H1 (cell line): ENCODE measurements around the gene DMBX1. TPM values are rescaled to one million over a fixed set of nuclear protein-coding genes. Genes with fewer than 3 reads are reported as not detected.
A peak's percentile ranks its signal among the peaks of the same experiment; 100 is the strongest.

ENCODE experiments used
- CTCF ChIA-PET: fragments of 300-600 bp; sonication (Branson Sonifier 250); formaldehyde crosslinking; loops from one replicate; lab custom pipeline; 2021; ENCODE audit not compliant: partially characterized antibody; lab: Charles Lee
- POLR2A ChIA-PET: fragments of 300-600 bp; sonication (Branson Sonifier 250); formaldehyde crosslinking; loops from one replicate; lab custom pipeline; 2021; ENCODE audit warnings: inconsistent platforms; ENCODE audit not compliant: partially characterized antibody; lab: Charles Lee
- DNase-seq, 2 experiments: peaks; one replicate each; pipeline versions ENCODE4 v3.0.0 to v3.0.0-alpha.2; 2010 to 2022; ENCODE audit warnings: low spot score in 2 of 2, low read depth in 1 of 2, mixed read lengths in 1 of 2
- FAIRE-seq: peaks from 2 replicates; lab custom pipeline; 2011; peaks lifted over from hg19 to GRCh38; lab: Jason Lieb, UNC
- H2AFZ ChIP-seq: 2 replicates; pipeline ENCODE4 v1.8.1; 2012; ENCODE audit warnings: low read length, inconsistent platforms
- H2AK5ac ChIP-seq: 2 replicates; pipeline ENCODE4 v1.6.1; 2013; ENCODE audit warnings: low read depth, low read length
- H2BK120ac ChIP-seq: replicated peaks from 2 replicates; pipeline ENCODE3; 2013; ENCODE audit warnings: low read depth, low read length, inconsistent platforms
- H2BK12ac ChIP-seq: 2 replicates; pipeline ENCODE4 v1.6.1; 2013; ENCODE audit warnings: low read depth, low read length
- H2BK15ac ChIP-seq: 2 replicates; pipeline ENCODE4 v1.6.1; 2013; ENCODE audit warnings: low read length
- H2BK20ac ChIP-seq: 2 replicates; pipeline ENCODE4 v1.6.1; 2013; ENCODE audit warnings: low read length
- H2BK5ac ChIP-seq: 2 replicates; pipeline ENCODE4 v1.6.1; 2013; ENCODE audit warnings: low read depth, low read length
- H3K14ac ChIP-seq: 2 replicates; pipeline ENCODE4 v1.6.1; 2013; ENCODE audit warnings: inconsistent platforms; ENCODE audit not compliant: insufficient read length
- H3K18ac ChIP-seq: 2 replicates; pipeline ENCODE4 v1.6.1; 2013; ENCODE audit warnings: low read length; ENCODE audit errors: extremely low read depth
- H3K23ac ChIP-seq: 2 replicates; pipeline ENCODE4 v1.6.1; 2013; ENCODE audit warnings: inconsistent platforms; ENCODE audit not compliant: insufficient read length
- H3K23me2 ChIP-seq: 2 replicates; pipeline ENCODE4 v1.6.1; 2013; ENCODE audit warnings: low read depth, low read length
- H3K27ac ChIP-seq: 2 replicates; pipeline ENCODE4 v1.6.1; 2011; ENCODE audit warnings: low read depth, low read length, inconsistent platforms
- H3K27me3 ChIP-seq, 4 experiments: replicated peaks in 1 of 4; 1 replicate in 1 of 4; 2 replicates in 3 of 4; pipeline versions ENCODE4 v1.6.1 to v1.8.1; 2011 to 2013; ENCODE audit warnings: low read length in 3 of 4, mild to moderate bottlenecking in 3 of 4, inconsistent platforms in 2 of 4, mixed read lengths in 2 of 4, moderate library complexity in 1 of 4; ENCODE audit not compliant: control insufficient read depth in 3 of 4, insufficient read depth in 3 of 4; ENCODE audit errors: extremely low read depth in 1 of 4
- H3K36me3 ChIP-seq, 4 experiments: 2 replicates each; pipeline versions ENCODE4 v1.6.1 to v1.8.1; 2011 to 2013; ENCODE audit warnings: mild to moderate bottlenecking in 4 of 4, low read length in 3 of 4, moderate library complexity in 2 of 4, control low read depth in 1 of 4, inconsistent platforms in 1 of 4; ENCODE audit not compliant: insufficient read depth in 4 of 4, control insufficient read depth in 2 of 4
- H3K4ac ChIP-seq: replicated peaks from 2 replicates; pipeline ENCODE3; 2013; ENCODE audit warnings: low read length, low read depth, mixed read lengths, inconsistent platforms; ENCODE audit not compliant: insufficient read length
- H3K4me1 ChIP-seq, 4 experiments: replicated peaks in 1 of 4; 1 replicate in 1 of 4; 2 replicates in 3 of 4; pipeline versions ENCODE4 v1.6.1 to v1.8.1; 2011 to 2013; ENCODE audit warnings: low read length in 3 of 4, inconsistent platforms in 2 of 4, mixed read lengths in 1 of 4; ENCODE audit not compliant: insufficient read depth in 4 of 4, control insufficient read depth in 3 of 4
- H3K4me2 ChIP-seq, 2 experiments: 2 replicates each; pipeline versions ENCODE4 v1.6.1 to v1.8.1; 2011 to 2013; ENCODE audit warnings: low read depth in 2 of 2, low read length in 2 of 2, control low read depth in 1 of 2, inconsistent platforms in 1 of 2, mild to moderate bottlenecking in 1 of 2; ENCODE audit not compliant: insufficient read depth in 1 of 2
- H3K4me3 ChIP-seq, 4 experiments: fragments of 200-600, 300-600 bp in 1 of 4; sonication (generic), shearing (Covaris generic), sonication (Bioruptor Twin) in 1 of 4; 2 replicates each; pipeline versions ENCODE4 v1.5.1 to v1.8.1; 2011 to 2016; ENCODE audit warnings: low read length in 4 of 4, low read depth in 3 of 4, control low read depth in 2 of 4, inconsistent platforms in 2 of 4, mild to moderate bottlenecking in 2 of 4, mixed read lengths in 1 of 4, moderate library complexity in 1 of 4; ENCODE audit not compliant: insufficient read depth in 2 of 4; ENCODE audit errors: extremely low read depth in 1 of 4
- H3K56ac ChIP-seq: replicated peaks from 2 replicates; pipeline ENCODE3; 2013; ENCODE audit warnings: low read depth, mild to moderate bottlenecking, mixed read lengths, low read length, inconsistent platforms; ENCODE audit not compliant: insufficient read length
- H3K79me1 ChIP-seq: 2 replicates; pipeline ENCODE4 v1.6.1; 2013; ENCODE audit warnings: low read depth, low read length, control low read depth
- H3K79me2 ChIP-seq, 2 experiments: 2 replicates each; pipeline versions ENCODE4 v1.6.1 to v1.8.1; 2012 to 2013; ENCODE audit warnings: low read length in 2 of 2, mild to moderate bottlenecking in 2 of 2, inconsistent platforms in 1 of 2; ENCODE audit not compliant: insufficient read depth in 2 of 2, control insufficient read depth in 1 of 2
- H3K9ac ChIP-seq, 4 experiments: replicated peaks in 1 of 4; 1 replicate in 1 of 4; 2 replicates in 3 of 4; pipeline versions ENCODE4 v1.6.1 to v1.8.1; 2011 to 2013; ENCODE audit warnings: low read depth in 3 of 4, low read length in 3 of 4, control low read depth in 2 of 4, mild to moderate bottlenecking in 2 of 4, moderate library complexity in 2 of 4, inconsistent platforms in 1 of 4; ENCODE audit errors: extremely low read depth in 1 of 4
- H3K9me3 ChIP-seq, 2 experiments: 2 replicates each; pipeline versions ENCODE4 v1.6.1 to v1.8.1; 2012 to 2013; ENCODE audit warnings: mild to moderate bottlenecking in 2 of 2, moderate library complexity in 2 of 2, control low read depth in 1 of 2, inconsistent platforms in 1 of 2, low read depth in 1 of 2, low read length in 1 of 2, mixed read lengths in 1 of 2; ENCODE audit not compliant: insufficient read depth in 2 of 2
- H4K20me1 ChIP-seq, 2 experiments: replicated peaks in 1 of 2; 2 replicates each; pipeline versions ENCODE3 to v1.8.1; 2011 to 2013; ENCODE audit warnings: inconsistent platforms in 2 of 2, low read length in 2 of 2, mild to moderate bottlenecking in 1 of 2; ENCODE audit not compliant: insufficient read depth in 2 of 2, control insufficient read depth in 1 of 2
- H4K5ac ChIP-seq: 2 replicates; pipeline ENCODE4 v1.6.1; 2013; ENCODE audit warnings: low read length, low read depth, mixed read lengths, inconsistent platforms; ENCODE audit not compliant: insufficient read length
- H4K8ac ChIP-seq: 2 replicates; pipeline ENCODE4 v1.8.0; 2013; ENCODE audit warnings: mild to moderate bottlenecking, moderate library complexity, low read length, inconsistent platforms; ENCODE audit not compliant: insufficient read depth; ENCODE audit errors: extremely low read depth
- H4K91ac ChIP-seq: replicated peaks from 2 replicates; pipeline ENCODE3; 2013; ENCODE audit warnings: low read length, mixed read lengths, inconsistent platforms; ENCODE audit not compliant: insufficient read length
- EGR1 ChIP-seq: IDR thresholded peaks from 2 replicates; pipeline ENCODE4 v1.6.1; 2011; ENCODE audit warnings: low read depth, low read length, borderline replicate concordance
- SUZ12 ChIP-seq: fragments of 200-600 bp; sonication (generic); IDR thresholded peaks from 2 replicates; pipeline ENCODE4 v1.6.1; 2012; ENCODE audit warnings: mild to moderate bottlenecking, inconsistent platforms, low read length, moderate library complexity, mixed read lengths
- WGBS, 2 experiments: shearing (Covaris generic) in 1 of 2; methylation state at CpG; one replicate each; pipeline versions ENCODE4 v1.1.6 to v1.1.7; 2013 to 2015; ENCODE audit warnings: low lambda C conversion rate in 2 of 2, mixed read lengths in 2 of 2, inconsistent platforms in 1 of 2, low coverage in 1 of 2, missing lambda C conversion rate in 1 of 2; ENCODE audit not compliant: insufficient replicate concordance in 2 of 2, insufficient coverage in 1 of 2, insufficient read length in 1 of 2; ENCODE audit errors: extremely low coverage in 1 of 2, missing lambda C conversion rate in 1 of 2; 5-methylcytosine and 5-hydroxymethylcytosine counted together
- polyA plus RNA-seq, 7 experiments: library from polyadenylated mRNA; depleted of rRNA in 3 of 7; stranded (reverse) in 5 of 7; unstranded in 2 of 7; fragments of >200 nt in 5 of 7; fragments of 200-250 nt in 2 of 7; gene quantifications; 1 replicate in 5 of 7; 2 replicates in 1 of 7; 4 replicates in 1 of 7; pipeline versions ENCODE4 v1.2.1 to v1.2.3, GENCODE V29; 2011 to 2013; ENCODE audit warnings: missing spikeins in 2 of 7, mixed read lengths in 2 of 7
- total RNA-seq: library from RNA; stranded (reverse); fragmentation: NEBNext Ultra II Directional; extraction: Animal tissue kit (Norgen Biotek cat#: 25700); gene quantifications from 2 replicates; pipeline ENCODE4 v1.2.1, GENCODE V29; 2021

DMBX1 gene
- total and polyA plus RNA-seq, 2 of the 8 experiments (the other 6 are each of a cell fraction or from before 2014, with no cell fraction given): 0.23 to 0.30 TPM

- ChIA-PET POLR2A (interaction anchor here (1.2 kb wide), 2 partner anchors 33 to 36 kb away, joined by 3 to 4 read pairs; no protein-coding TSS in a partner anchor), CTCF (interaction anchor here (0.7 to 35.6 kb wide), 7 partner anchors 11 to 686 kb away, joined by 3 to 1068 read pairs (median 22); a partner anchor contains a TSS)
- peaks cover 13% of the 10 kb centered on the region; the same call in 1 of the 2 replicates for H3K23me2 ChIP-seq
- no peak overlapping the region for H3K27ac ChIP-seq
- TF ChIP-seq EGR1: no peak
- 0 out of 2 replicates have a peak, but pooled peaks have one; percentile 46 for TF ChIP-seq SUZ12
- no peak overlapping the region for H3K14ac ChIP-seq
- peak overlapping the region; percentile 39 for H4K91ac ChIP-seq
- FAIRE-seq: no peak
- 0 out of 2 replicates have a peak overlapping the region, but pooled peaks have one; percentile 1 for H2AK5ac ChIP-seq
- H2BK5ac ChIP-seq: no peak overlapping the region
- peak overlapping the region; percentile 30; the same call in 1 of the 2 replicates for H2BK12ac ChIP-seq
- H3K79me1 ChIP-seq: no peaks in the 10 kb centered on the region
- peaks cover 62 to 88% (median 85%) of the 10 kb centered on the region in 4 experiments for H3K27me3 ChIP-seq
- H3K36me3 ChIP-seq: no peaks in the 10 kb centered on the region; a peak in 1 of 8 replicates
- H2BK15ac ChIP-seq: peak overlapping the region; percentile 12; the same call in 1 of the 2 replicates
- H3K4me3 ChIP-seq: peak overlapping the region in 2 of 4 experiments; percentile 21 to 32; a peak in 5 of 8 replicates
- H3K9me3 ChIP-seq: no peaks in the 10 kb centered on the region
- H3K4me2 ChIP-seq: peak overlapping the region; percentile 64 to 81
- peak overlapping the region; percentile 9; the same call in 1 of the 2 replicates for H4K8ac ChIP-seq
- no peak overlapping the region for H2BK120ac ChIP-seq
- H4K20me1 ChIP-seq: peaks cover 6 to 23% of the 10 kb centered on the region in 2 experiments
- no peaks in the 10 kb centered on the region for H3K79me2 ChIP-seq
- no peak overlapping the region for H3K23ac ChIP-seq
- 24% methylated on average over 19 of the region's 19 CpGs; no CpG with 5 or more reads in 1 of the 2 experiments for WGBS, 2 experiments
- peaks cover 8 to 37% (median 33%) of the 10 kb centered on the region in 4 experiments for H3K4me1 ChIP-seq
- DNase-seq: no peak
- no peak overlapping the region for H3K9ac ChIP-seq
- peak overlapping the region; percentile 48; the same call in 1 of the 2 replicates for H2BK20ac ChIP-seq
- no peak overlapping the region for H3K56ac ChIP-seq
- no peak overlapping the region for H2AFZ ChIP-seq
- H3K4ac ChIP-seq: no peak overlapping the region
- H3K18ac ChIP-seq: peak overlapping the region; percentile 32
- no peak overlapping the region for H4K5ac ChIP-seq
Measured at GRCh38 chr1:46493316-46494032, 3.8 kb downstream of the DMBX1 start.
